ENCODE data around the gene TSC1.

The TSC1 gene

DNA sequence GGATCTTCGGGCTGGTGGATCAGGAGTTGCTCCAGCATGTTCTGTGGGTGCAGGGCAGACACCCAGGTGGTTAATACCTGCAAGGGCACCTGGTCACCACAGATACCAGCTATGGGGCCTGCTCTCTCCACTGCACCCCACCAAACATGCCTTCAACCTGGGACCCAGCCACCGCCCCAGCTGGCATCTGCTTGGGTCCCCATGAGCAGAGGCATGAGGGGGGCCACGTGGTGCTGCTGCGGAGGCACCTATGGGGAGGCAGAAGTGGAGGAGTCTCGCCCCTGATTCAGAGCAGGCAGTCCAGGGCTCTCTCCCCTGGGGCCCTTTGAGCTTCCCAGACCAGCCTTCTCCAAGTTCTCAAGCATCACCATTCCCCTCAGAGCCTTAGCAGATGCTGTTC is 69.3 kb downstream of the TSC1 start:
- in situ Hi-C loops (cut with MboI; ENCODE audit: low sequenced_read_pairs, unreplicated experiment): no loop called here
- no peak for DNase-seq (ENCODE audit: low spot score)
- TF ChIP-seq, protein P1, sequence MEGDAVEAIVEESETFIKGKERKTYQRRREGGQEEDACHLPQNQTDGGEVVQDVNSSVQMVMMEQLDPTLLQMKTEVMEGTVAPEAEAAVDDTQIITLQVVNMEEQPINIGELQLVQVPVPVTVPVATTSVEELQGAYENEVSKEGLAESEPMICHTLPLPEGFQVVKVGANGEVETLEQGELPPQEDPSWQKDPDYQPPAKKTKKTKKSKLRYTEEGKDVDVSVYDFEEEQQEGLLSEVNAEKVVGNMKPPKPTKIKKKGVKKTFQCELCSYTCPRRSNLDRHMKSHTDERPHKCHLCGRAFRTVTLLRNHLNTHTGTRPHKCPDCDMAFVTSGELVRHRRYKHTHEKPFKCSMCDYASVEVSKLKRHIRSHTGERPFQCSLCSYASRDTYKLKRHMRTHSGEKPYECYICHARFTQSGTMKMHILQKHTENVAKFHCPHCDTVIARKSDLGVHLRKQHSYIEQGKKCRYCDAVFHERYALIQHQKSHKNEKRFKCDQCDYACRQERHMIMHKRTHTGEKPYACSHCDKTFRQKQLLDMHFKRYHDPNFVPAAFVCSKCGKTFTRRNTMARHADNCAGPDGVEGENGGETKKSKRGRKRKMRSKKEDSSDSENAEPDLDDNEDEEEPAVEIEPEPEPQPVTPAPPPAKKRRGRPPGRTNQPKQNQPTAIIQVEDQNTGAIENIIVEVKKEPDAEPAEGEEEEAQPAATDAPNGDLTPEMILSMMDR (IDR thresholded peaks at IDR 0.05; ENCODE audit: borderline replicate concordance, control extremely low read depth, extremely low read depth, insufficient read depth, missing control alignments): no peak

DNA sequence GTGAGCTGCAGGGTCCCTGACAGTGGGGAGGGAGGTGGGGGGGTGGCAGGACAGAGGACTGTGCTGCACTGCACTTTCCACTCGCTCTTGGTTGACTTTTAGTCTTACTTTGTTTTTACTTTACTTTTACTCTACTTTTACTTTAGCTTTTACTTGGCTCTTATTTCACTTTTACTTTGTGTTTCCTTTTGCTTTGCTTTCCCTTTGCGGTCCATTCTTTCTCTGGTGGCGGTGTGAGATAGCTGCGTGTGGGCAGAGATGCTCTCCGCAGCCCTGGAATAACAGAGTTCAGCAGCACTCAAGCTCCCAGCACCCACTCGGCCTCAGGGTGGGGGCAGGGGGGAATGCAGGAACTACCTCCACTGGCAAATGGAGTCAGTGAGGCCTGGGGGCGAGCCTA is 71.0 kb downstream of the TSC1 start:
- DNase-seq (ENCODE audit: low spot score): no peak
- in situ Hi-C loops (cut with MboI; ENCODE audit: low sequenced_read_pairs, unreplicated experiment): no loop called here
- TF ChIP-seq, protein P1 (IDR thresholded peaks at IDR 0.05; ENCODE audit: borderline replicate concordance, control extremely low read depth, extremely low read depth, insufficient read depth, missing control alignments): no peak

DNA sequence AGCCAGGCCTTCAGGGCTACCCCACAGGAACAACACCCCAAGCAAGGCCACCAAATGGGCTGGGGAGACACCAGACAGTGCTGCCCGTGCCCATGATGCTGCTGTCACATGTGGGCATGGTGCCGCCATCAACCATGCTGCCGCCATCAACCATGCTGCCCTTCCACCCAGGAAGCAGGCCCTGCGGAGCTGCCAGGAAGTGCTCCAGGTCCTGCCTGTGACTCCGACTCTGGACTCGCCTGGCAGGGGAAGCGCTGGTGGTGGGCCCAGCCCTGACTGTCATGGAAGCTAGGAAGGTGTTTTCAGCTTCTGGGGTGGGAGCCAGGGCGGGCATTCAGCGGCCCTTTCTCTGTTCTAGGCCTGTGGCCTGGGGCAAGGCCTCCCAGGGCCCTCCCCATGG is 75.2 kb downstream of the TSC1 start:
- no peak for DNase-seq (ENCODE audit: low spot score)
- TF ChIP-seq, protein P1 (IDR thresholded peaks at IDR 0.05; ENCODE audit: borderline replicate concordance, control extremely low read depth, extremely low read depth, insufficient read depth, missing control alignments): no peak
- in situ Hi-C loops (cut with MboI; ENCODE audit: low sequenced_read_pairs, unreplicated experiment): no loop called here

DNA sequence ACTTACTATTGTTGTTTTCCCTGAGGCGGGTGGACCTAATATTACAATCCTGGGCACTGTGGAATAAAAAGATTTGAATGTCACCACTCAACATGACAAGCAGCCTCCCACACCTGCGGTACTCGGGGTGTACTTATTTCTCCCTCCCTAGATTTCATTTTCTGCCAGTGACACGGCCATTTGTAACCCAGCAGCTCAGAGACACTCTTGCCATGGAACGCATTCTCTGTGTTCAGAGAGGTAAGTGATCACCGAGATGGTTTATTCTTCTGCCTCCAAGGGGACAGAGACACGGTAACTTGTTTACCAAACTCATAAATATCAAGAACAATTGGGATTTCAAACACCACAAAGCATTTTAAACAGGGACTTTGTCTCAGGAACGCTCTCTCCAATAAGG is 77.5 kb downstream of the TSC1 start:
- in situ Hi-C loops (cut with MboI; ENCODE audit: low sequenced_read_pairs, unreplicated experiment): no loop called here
- DNase-seq (ENCODE audit: low spot score): no peak
- TF ChIP-seq, protein P1 (IDR thresholded peaks at IDR 0.05; ENCODE audit: borderline replicate concordance, control extremely low read depth, extremely low read depth, insufficient read depth, missing control alignments): no peak

DNA sequence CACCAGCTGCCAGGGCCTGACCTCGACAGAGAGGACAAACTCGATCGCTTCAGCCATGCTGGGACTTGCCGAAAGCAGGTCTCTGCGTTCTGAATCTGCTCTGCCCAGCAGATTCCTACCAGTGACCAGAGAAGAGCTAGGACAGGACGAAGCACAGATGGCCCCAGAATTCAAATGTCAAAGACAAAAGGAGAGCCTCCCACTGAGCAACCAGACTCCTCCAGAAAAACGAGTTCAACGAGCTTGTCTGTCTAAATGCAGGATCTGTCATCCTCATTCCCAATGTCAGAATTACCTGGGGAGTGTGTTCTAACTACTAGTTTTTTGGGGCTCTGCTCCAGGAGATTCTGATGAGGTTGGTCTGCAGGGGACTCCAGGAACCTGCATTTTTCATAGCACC is 79.7 kb downstream of the TSC1 start:
- no peak for DNase-seq (ENCODE audit: low spot score)
- TF ChIP-seq, protein P1 (IDR thresholded peaks at IDR 0.05; ENCODE audit: borderline replicate concordance, control extremely low read depth, extremely low read depth, insufficient read depth, missing control alignments): no peak
- in situ Hi-C loops (cut with MboI; ENCODE audit: low sequenced_read_pairs, unreplicated experiment): no loop called here

DNA sequence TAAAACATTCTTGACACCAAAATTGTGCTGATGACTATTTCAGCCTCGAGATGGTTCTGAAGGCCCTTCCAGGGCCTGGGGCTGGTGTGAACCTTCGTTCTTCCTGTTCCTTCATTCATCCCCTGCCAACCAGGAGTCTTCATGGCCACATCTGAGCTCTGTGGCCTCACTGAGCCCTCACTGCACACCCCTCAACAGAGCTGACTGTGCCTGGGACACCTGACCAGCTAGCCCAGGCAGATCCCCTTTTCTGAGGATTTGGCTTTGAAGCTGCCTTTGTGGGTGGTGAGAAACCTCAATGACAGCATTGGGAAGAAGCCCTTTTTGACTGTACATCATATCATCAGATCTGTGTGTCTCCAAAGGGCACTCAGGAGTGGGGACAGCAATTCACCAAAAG is 80.1 kb downstream of the TSC1 start:
- no peak for DNase-seq (ENCODE audit: low spot score)
- TF ChIP-seq, protein P1 (IDR thresholded peaks at IDR 0.05; ENCODE audit: borderline replicate concordance, control extremely low read depth, extremely low read depth, insufficient read depth, missing control alignments): no peak
- in situ Hi-C loops (cut with MboI; ENCODE audit: low sequenced_read_pairs, unreplicated experiment): no loop called here

DNA sequence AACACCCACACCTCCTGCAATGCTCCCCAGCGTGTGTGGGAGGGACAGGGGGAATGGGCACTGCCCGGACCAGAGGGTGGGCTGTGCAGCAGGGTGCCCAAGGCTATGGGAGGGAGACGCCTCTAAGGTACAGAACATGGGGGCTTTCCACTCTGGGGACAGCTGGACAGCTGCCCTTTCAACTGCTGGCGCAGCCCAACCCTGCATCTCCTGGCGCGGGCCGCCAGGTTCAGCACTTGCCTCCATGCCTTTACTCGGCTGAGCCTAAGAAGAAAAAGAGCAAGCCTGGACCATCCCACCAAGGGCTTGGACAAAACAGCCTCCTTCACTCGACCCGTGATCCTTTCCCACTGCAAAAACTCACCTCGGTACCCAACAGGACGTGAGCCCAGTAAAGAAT is 81.3 kb downstream of the TSC1 start:
- no peak for DNase-seq (ENCODE audit: low spot score)
- in situ Hi-C loops (cut with MboI; ENCODE audit: low sequenced_read_pairs, unreplicated experiment): no loop called here
- TF ChIP-seq, protein P1 (IDR thresholded peaks at IDR 0.05; ENCODE audit: borderline replicate concordance, control extremely low read depth, extremely low read depth, insufficient read depth, missing control alignments): no peak
